Right lobe of liver (tissue), 4 donors: ENCODE results near the gene PRPSAP2.

Source experiments
- POLR2A ChIP-seq: fragments of 450-650 bp; IDR thresholded peaks from one replicate; pipeline ENCODE4 v1.6.1; 2017; ENCODE audit warnings: antibody characterized with exemption, mild to moderate bottlenecking
- TF ChIP-seq, protein P1 (sequence below), 4 donors: fragments of 200-600 bp in 3 of 4; fragments of 450-650 bp in 1 of 4; IDR thresholded peaks; one replicate each; pipeline versions ENCODE4 v1.5.1 to v1.8.0; 2016 to 2022; ENCODE audit warnings: antibody characterized with exemption in 4 of 4, mild to moderate bottlenecking in 2 of 4
- donor health status: DM: no; HTN: no; CAD: no.
- donor health status: DM: no; HTN: no; CAD: no.
- donor health status: DM: no; HTN: yes; CAD: no.

DNA sequence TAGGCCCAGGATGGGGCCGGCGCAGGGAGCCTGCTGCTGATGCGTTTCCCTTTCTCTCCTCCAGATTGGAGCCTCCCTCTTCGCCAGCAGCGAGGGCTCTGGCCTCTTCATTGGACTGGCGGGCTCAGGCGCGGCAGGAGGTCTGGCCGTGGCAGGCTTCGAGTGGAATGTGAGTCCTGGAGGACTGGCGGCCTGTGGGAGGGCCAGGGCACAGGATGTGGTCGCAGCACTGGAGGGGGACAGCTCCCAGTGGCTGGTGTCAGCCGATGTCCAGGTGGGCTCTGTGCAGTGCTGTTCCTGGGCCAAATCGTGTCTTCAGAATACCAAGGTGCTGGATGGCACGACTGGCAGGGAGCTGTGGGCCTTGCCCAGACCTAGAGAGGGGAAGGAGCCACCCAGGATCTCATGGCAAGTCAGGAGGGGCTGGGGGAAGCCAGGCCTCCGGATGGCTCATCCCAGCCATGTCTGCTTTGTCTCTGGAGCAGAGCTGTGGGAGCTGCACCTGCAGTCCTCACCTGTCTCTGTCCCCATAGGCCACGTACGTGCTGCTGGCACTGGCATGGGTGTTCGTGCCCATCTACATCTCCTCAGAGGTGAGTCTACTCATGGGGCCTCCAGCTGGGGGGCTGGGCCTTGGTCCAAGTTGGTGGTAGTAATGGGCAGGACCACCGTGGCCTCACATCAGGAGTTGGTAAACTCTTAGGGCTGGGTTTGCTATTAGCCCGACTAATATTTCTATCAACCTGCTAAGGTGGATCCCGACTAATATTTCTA is 101.3 kb downstream of the PRPSAP2 start:
- TF ChIP-seq, protein P1, sequence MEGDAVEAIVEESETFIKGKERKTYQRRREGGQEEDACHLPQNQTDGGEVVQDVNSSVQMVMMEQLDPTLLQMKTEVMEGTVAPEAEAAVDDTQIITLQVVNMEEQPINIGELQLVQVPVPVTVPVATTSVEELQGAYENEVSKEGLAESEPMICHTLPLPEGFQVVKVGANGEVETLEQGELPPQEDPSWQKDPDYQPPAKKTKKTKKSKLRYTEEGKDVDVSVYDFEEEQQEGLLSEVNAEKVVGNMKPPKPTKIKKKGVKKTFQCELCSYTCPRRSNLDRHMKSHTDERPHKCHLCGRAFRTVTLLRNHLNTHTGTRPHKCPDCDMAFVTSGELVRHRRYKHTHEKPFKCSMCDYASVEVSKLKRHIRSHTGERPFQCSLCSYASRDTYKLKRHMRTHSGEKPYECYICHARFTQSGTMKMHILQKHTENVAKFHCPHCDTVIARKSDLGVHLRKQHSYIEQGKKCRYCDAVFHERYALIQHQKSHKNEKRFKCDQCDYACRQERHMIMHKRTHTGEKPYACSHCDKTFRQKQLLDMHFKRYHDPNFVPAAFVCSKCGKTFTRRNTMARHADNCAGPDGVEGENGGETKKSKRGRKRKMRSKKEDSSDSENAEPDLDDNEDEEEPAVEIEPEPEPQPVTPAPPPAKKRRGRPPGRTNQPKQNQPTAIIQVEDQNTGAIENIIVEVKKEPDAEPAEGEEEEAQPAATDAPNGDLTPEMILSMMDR (IDR thresholded peaks at IDR 0.05): no peak
- no peak for TF ChIP-seq POLR2A
